A549 (cell line): ENCODE data around the gene EPHA5.

Source experiments
- CBX8 ChIP-seq: fragments of 200-600 bp; sonication (generic); IDR thresholded peaks from 2 replicates; pipeline ENCODE4 v1.6.1; 2016
- EHMT2 ChIP-seq: fragments of 200-600 bp; sonication (generic); IDR thresholded peaks from 2 replicates; pipeline ENCODE4 v1.6.1; 2016; ENCODE audit warnings: antibody characterized with exemption, low read depth, mild to moderate bottlenecking, moderate library complexity
- HDAC2 ChIP-seq: fragments of 200-600 bp; sonication (generic); IDR thresholded peaks from 2 replicates; pipeline ENCODE4 v1.6.1; 2016
- MYC ChIP-seq: IDR thresholded peaks from 2 replicates; pipeline ENCODE4 v1.6.1; 2012; ENCODE audit warnings: mild to moderate bottlenecking, inconsistent platforms, low read length, improper control_type of control experiment, borderline replicate concordance
- PHF8 ChIP-seq: fragments of 200-600 bp; sonication (generic); IDR thresholded peaks from 2 replicates; pipeline ENCODE4 v1.6.1; 2016; ENCODE audit warnings: low read depth, mild to moderate bottlenecking, antibody characterized with exemption, moderate library complexity, borderline replicate concordance
- POLR2A ChIP-seq: IDR thresholded peaks from 2 replicates; pipeline ENCODE4 v1.6.1; 2012; ENCODE audit warnings: mild to moderate bottlenecking, low read length
- SMC3 ChIP-seq: fragments of >200 bp; sonication (Bioruptor Twin); formaldehyde crosslinking; IDR thresholded peaks from 3 replicates; pipeline ENCODE4 v1.6.1; 2018; ENCODE audit warnings: inconsistent platforms
- ZSCAN20 ChIP-seq: fragments of 250-450 bp; sonication (Bioruptor Pico); IDR thresholded peaks from 2 replicates; pipeline ENCODE4 v1.8.0; 2022; ENCODE audit warnings: mild to moderate bottlenecking, moderate library complexity
- TF ChIP-seq, protein P1 (sequence below): fragments of >200 bp; sonication (Bioruptor Twin); formaldehyde crosslinking; IDR thresholded peaks from 3 replicates; pipeline ENCODE4 v1.5.1; 2016
- TF ChIP-seq, protein P2 (sequence below): IDR thresholded peaks from 2 replicates; pipeline ENCODE4 v1.6.1; 2012
- TF ChIP-seq, protein P3 (sequence below): fragments of 200-600 bp; sonication (generic); IDR thresholded peaks from 2 replicates; pipeline ENCODE4 v1.6.1; 2016; ENCODE audit warnings: antibody characterized with exemption, mild to moderate bottlenecking, moderate library complexity

DNA sequence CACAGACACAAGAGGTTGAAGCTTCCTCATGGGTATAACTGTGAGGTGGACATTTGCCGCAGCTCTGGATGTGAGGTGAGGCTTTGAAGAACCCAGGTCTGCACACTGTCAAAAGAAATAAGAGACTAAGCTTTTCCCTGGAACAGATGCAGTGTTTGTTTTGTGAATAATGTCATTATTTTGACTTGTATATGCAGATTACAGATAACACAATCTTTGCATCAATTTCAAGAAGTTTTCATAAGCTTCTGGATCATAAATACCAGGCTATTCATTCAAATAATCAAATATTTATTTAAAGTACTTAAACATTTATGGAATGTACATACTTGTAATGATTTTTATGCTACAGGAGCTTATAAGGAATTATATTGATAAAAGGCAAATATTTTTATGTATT, 174.8 kb downstream of the EPHA5 start:
- TF ChIP-seq SMC3 (no peak), HDAC2 (no peak), EHMT2 (no peak), POLR2A (no peak), PHF8 (no peak), ZSCAN20 (CRISPR knock-in tag) (no peak), MYC (no peak), CBX8 (no peak)
- TF ChIP-seq, protein P1, sequence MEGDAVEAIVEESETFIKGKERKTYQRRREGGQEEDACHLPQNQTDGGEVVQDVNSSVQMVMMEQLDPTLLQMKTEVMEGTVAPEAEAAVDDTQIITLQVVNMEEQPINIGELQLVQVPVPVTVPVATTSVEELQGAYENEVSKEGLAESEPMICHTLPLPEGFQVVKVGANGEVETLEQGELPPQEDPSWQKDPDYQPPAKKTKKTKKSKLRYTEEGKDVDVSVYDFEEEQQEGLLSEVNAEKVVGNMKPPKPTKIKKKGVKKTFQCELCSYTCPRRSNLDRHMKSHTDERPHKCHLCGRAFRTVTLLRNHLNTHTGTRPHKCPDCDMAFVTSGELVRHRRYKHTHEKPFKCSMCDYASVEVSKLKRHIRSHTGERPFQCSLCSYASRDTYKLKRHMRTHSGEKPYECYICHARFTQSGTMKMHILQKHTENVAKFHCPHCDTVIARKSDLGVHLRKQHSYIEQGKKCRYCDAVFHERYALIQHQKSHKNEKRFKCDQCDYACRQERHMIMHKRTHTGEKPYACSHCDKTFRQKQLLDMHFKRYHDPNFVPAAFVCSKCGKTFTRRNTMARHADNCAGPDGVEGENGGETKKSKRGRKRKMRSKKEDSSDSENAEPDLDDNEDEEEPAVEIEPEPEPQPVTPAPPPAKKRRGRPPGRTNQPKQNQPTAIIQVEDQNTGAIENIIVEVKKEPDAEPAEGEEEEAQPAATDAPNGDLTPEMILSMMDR = no peak
- TF ChIP-seq, protein P2, sequence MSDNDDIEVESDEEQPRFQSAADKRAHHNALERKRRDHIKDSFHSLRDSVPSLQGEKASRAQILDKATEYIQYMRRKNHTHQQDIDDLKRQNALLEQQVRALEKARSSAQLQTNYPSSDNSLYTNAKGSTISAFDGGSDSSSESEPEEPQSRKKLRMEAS = no peak
- TF ChIP-seq, protein P3, sequence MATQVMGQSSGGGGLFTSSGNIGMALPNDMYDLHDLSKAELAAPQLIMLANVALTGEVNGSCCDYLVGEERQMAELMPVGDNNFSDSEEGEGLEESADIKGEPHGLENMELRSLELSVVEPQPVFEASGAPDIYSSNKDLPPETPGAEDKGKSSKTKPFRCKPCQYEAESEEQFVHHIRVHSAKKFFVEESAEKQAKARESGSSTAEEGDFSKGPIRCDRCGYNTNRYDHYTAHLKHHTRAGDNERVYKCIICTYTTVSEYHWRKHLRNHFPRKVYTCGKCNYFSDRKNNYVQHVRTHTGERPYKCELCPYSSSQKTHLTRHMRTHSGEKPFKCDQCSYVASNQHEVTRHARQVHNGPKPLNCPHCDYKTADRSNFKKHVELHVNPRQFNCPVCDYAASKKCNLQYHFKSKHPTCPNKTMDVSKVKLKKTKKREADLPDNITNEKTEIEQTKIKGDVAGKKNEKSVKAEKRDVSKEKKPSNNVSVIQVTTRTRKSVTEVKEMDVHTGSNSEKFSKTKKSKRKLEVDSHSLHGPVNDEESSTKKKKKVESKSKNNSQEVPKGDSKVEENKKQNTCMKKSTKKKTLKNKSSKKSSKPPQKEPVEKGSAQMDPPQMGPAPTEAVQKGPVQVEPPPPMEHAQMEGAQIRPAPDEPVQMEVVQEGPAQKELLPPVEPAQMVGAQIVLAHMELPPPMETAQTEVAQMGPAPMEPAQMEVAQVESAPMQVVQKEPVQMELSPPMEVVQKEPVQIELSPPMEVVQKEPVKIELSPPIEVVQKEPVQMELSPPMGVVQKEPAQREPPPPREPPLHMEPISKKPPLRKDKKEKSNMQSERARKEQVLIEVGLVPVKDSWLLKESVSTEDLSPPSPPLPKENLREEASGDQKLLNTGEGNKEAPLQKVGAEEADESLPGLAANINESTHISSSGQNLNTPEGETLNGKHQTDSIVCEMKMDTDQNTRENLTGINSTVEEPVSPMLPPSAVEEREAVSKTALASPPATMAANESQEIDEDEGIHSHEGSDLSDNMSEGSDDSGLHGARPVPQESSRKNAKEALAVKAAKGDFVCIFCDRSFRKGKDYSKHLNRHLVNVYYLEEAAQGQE = no peak
